Common myeloid progenitor, CD34-positive (primary cell): ENCODE measurements around the gene TPCN1.

Experiments
- CTCF ChIA-PET: fragments of 350-600 bp; sonication (Branson Sonifier 250); formaldehyde crosslinking; loops from one replicate; lab custom pipeline; 2021; ENCODE audit warnings: antibody characterized with exemption; lab: Charles Lee
- POLR2A ChIA-PET: fragments of 350-600 bp; sonication (Branson Sonifier 250); formaldehyde crosslinking; loops from one replicate; lab custom pipeline; 2021; ENCODE audit warnings: antibody characterized with exemption; lab: Charles Lee
- DNase-seq, 3 donors: peaks; one replicate each; pipeline versions ENCODE4 v3.0.0 to v3.0.0-alpha.2; 2013
- H3K27ac ChIP-seq, 2 experiments: 1 replicate in 1 of 2; 2 replicates in 1 of 2; pipeline ENCODE4 v1.7.0; 2013; ENCODE audit warnings: inconsistent platforms in 2 of 2, low read length in 2 of 2, mild to moderate bottlenecking in 2 of 2, low read depth in 1 of 2, moderate library complexity in 1 of 2; ENCODE audit not compliant: severe bottlenecking in 2 of 2, insufficient read depth in 1 of 2, poor library complexity in 1 of 2
- H3K27me3 ChIP-seq, 5 experiments: replicated peaks in 2 of 5; 1 replicate in 3 of 5; 2 replicates in 2 of 5; pipeline versions ENCODE4 v1.6.1 to v1.7.0; 2013; ENCODE audit warnings: low read length in 4 of 5, mild to moderate bottlenecking in 2 of 5, moderate library complexity in 2 of 5, inconsistent platforms in 1 of 5; ENCODE audit not compliant: insufficient read depth in 5 of 5, control insufficient read depth in 4 of 5
- H3K36me3 ChIP-seq, 4 experiments: 1 replicate in 2 of 4; 2 replicates in 2 of 4; pipeline versions ENCODE4 v1.6.1 to v1.7.0; 2013; ENCODE audit warnings: low read length in 3 of 4, control low read depth in 1 of 4, mild to moderate bottlenecking in 1 of 4; ENCODE audit not compliant: control insufficient read depth in 4 of 4, insufficient read depth in 4 of 4
- H3K4me1 ChIP-seq, 4 experiments: 1 replicate in 3 of 4; 2 replicates in 1 of 4; pipeline versions ENCODE4 v1.6.1 to v1.7.1; 2013; ENCODE audit warnings: low read length in 3 of 4, mild to moderate bottlenecking in 3 of 4, control low read depth in 1 of 4, inconsistent platforms in 1 of 4, moderate library complexity in 1 of 4; ENCODE audit not compliant: control insufficient read depth in 4 of 4, insufficient read depth in 4 of 4; ENCODE audit errors: control extremely low read depth in 1 of 4
- H3K4me3 ChIP-seq, 7 experiments: 1 replicate in 4 of 7; 2 replicates in 3 of 7; pipeline versions ENCODE4 v1.5.1 to v1.7.0; 2013; ENCODE audit warnings: mild to moderate bottlenecking in 7 of 7, low read length in 6 of 7, moderate library complexity in 6 of 7, inconsistent platforms in 2 of 7, low read depth in 2 of 7, control low read depth in 1 of 7; ENCODE audit not compliant: insufficient read depth in 4 of 7, control insufficient read depth in 1 of 7; ENCODE audit errors: extremely low read depth in 1 of 7
- H3K9me3 ChIP-seq, 5 experiments: 1 replicate in 4 of 5; 2 replicates in 1 of 5; pipeline versions ENCODE4 v1.6.1 to v1.7.1; 2013; ENCODE audit warnings: low read length in 4 of 5, mild to moderate bottlenecking in 2 of 5, inconsistent platforms in 1 of 5, low read depth in 1 of 5, moderate library complexity in 1 of 5; ENCODE audit not compliant: control insufficient read depth in 4 of 5, insufficient read depth in 2 of 5; ENCODE audit errors: control extremely low read depth in 1 of 5
- WGBS: methylation state at CpG from one replicate; pipeline ENCODE4 v1.1.5; 2013; ENCODE audit not compliant: insufficient coverage; 5-methylcytosine and 5-hydroxymethylcytosine counted together

Gene TPCN1

GRCh38 chr12:113305281-113305856 is 84.1 kb downstream of the TPCN1 start:
- Histone ChIP-seq H3K27me3 (no peaks in the 10 kb centered on the region), H3K36me3 (peaks cover 3 to 57% (median 34%) of the 10 kb centered on the region in 4 experiments), H3K27ac (no peak overlapping the region), H3K9me3 (peaks cover 0 to 1% (median 0%) of the 10 kb centered on the region in 5 experiments), H3K4me1 (peaks cover 6 to 17% (median 13%) of the 10 kb centered on the region in 4 experiments), H3K4me3 (no peak overlapping the region)
- WGBS: 98% methylated on average over 11 of the region's 11 CpGs
- CTCF ChIA-PET: interaction anchor here (0.6 kb wide), 1 partner anchor 148 kb away, joined by 3 read pairs; no protein-coding TSS in a partner anchor
- no peak for DNase-seq
- POLR2A ChIA-PET: no interaction called here

- peaks cover 4 to 63% (median 39%) of the 10 kb centered on the region in 4 experiments for H3K36me3 ChIP-seq
- WGBS: 97% methylated on average over 10 of the region's 11 CpGs
- ChIA-PET POLR2A (interaction anchor here (0.6 kb wide), 1 partner anchor 102 kb away, joined by 4 read pairs; no protein-coding TSS in a partner anchor), CTCF (interaction anchor here (1.1 kb wide), 1 partner anchor 29 kb away, joined by 3 read pairs; no protein-coding TSS in a partner anchor)
- no peak overlapping the region for H3K4me3 ChIP-seq
- peaks cover 0 to 3% (median 0%) of the 10 kb centered on the region in 5 experiments for H3K9me3 ChIP-seq
- H3K4me1 ChIP-seq: peaks cover 6 to 17% (median 13%) of the 10 kb centered on the region in 4 experiments
- no peak overlapping the region for H3K27ac ChIP-seq
- no peaks in the 10 kb centered on the region for H3K27me3 ChIP-seq
- no peak for DNase-seq
Observed at GRCh38 chr12:113306382-113306781, 85.1 kb downstream of the TPCN1 start.

GRCh38 chr12:113310489-113310888 is 89.2 kb downstream of the TPCN1 start:
- Histone ChIP-seq H3K27ac (no peak overlapping the region), H3K4me3 (no peak overlapping the region), H3K27me3 (no peaks in the 10 kb centered on the region), H3K9me3 (peaks cover 0 to 3% (median 0%) of the 10 kb centered on the region in 5 experiments), H3K4me1 (no peaks in the 10 kb centered on the region), H3K36me3 (peaks cover 5 to 76% (median 43%) of the 10 kb centered on the region in 4 experiments)
- peak in 2 of 3 donors; percentile 14 to 17 for DNase-seq
- WGBS: 100% methylated on average over 1 of the region's 1 CpG
- ChIA-PET CTCF (interaction anchor here (0.7 to 1.9 kb wide), 3 partner anchors 9 to 148 kb away, joined by 3 to 6 read pairs (median 4); no protein-coding TSS in a partner anchor), POLR2A (no interaction called here)

- ChIA-PET CTCF (interaction anchor here (0.5 to 1.5 kb wide), 5 partner anchors 10 to 604 kb away, joined by 3 to 5 read pairs (median 3); no protein-coding TSS in a partner anchor), POLR2A (no interaction called here)
- peaks cover 14 to 85% (median 53%) of the 10 kb centered on the region in 4 experiments for H3K36me3 ChIP-seq
- H3K9me3 ChIP-seq: peaks cover 0 to 3% (median 0%) of the 10 kb centered on the region in 5 experiments
- no peak for DNase-seq
- H3K27me3 ChIP-seq: no peaks in the 10 kb centered on the region
- no peak overlapping the region for H3K27ac ChIP-seq
- H3K4me1 ChIP-seq: no peaks in the 10 kb centered on the region
- no peak overlapping the region for H3K4me3 ChIP-seq
- 85% methylated on average over 3 of the region's 7 CpGs for WGBS
Observed at GRCh38 chr12:113314121-113314529, 92.9 kb downstream of the TPCN1 start.

GRCh38 chr12:113315358-113315757 is 94.1 kb downstream of the TPCN1 start:
- DNase-seq: no peak
- CTCF ChIA-PET: interaction anchor here (1.2 to 1.6 kb wide), 4 partner anchors 11 to 110 kb away, joined by 3 to 4 read pairs (median 3); no protein-coding TSS in a partner anchor
- Histone ChIP-seq H3K27ac (no peak overlapping the region), H3K36me3 (peaks cover 14 to 86% (median 56%) of the 10 kb centered on the region in 4 experiments), H3K27me3 (no peaks in the 10 kb centered on the region), H3K9me3 (peaks cover 0 to 2% (median 0%) of the 10 kb centered on the region in 5 experiments), H3K4me1 (no peaks in the 10 kb centered on the region), H3K4me3 (no peak overlapping the region)
- POLR2A ChIA-PET: no interaction called here
- 95% methylated on average over 9 of the region's 9 CpGs for WGBS

GRCh38 chr12:113316155-113316554 is 94.9 kb downstream of the TPCN1 start:
- Histone ChIP-seq H3K27ac (no peak overlapping the region), H3K4me1 (no peaks in the 10 kb centered on the region), H3K9me3 (no peaks in the 10 kb centered on the region), H3K36me3 (peaks cover 13 to 87% (median 57%) of the 10 kb centered on the region in 4 experiments), H3K4me3 (no peak overlapping the region), H3K27me3 (no peaks in the 10 kb centered on the region)
- ChIA-PET CTCF (interaction anchor here (1.6 kb wide), 1 partner anchor 109 kb away, joined by 4 read pairs; no protein-coding TSS in a partner anchor), POLR2A (no interaction called here)
- 100% methylated on average over 2 of the region's 7 CpGs for WGBS
- DNase-seq: no peak

GRCh38 chr12:113317122-113317521 is 95.9 kb downstream of the TPCN1 start:
- Histone ChIP-seq H3K4me1 (no peaks in the 10 kb centered on the region), H3K27me3 (no peaks in the 10 kb centered on the region), H3K4me3 (no peak overlapping the region), H3K27ac (no peak overlapping the region), H3K36me3 (peaks cover 14 to 89% (median 59%) of the 10 kb centered on the region in 4 experiments), H3K9me3 (peaks cover 0 to 4% (median 1%) of the 10 kb centered on the region in 5 experiments)
- WGBS: 92% methylated on average over 2 of the region's 6 CpGs
- POLR2A ChIA-PET: no interaction called here
- DNase-seq: no peak
- CTCF ChIA-PET: interaction anchor here (1.0 kb wide), 1 partner anchor 66 kb away, joined by 4 read pairs; no protein-coding TSS in a partner anchor
